Astrocyte of the hippocampus (primary cell): ENCODE measurements around the gene IRF7.
A peak's percentile ranks its signal among the peaks of the same experiment; 100 is the strongest.

Experiments
- DNase-seq: peaks from one replicate; pipeline ENCODE4 v3.0.0; 2011; ENCODE audit warnings: low read depth, low spot score

IRF7 gene

DNA sequence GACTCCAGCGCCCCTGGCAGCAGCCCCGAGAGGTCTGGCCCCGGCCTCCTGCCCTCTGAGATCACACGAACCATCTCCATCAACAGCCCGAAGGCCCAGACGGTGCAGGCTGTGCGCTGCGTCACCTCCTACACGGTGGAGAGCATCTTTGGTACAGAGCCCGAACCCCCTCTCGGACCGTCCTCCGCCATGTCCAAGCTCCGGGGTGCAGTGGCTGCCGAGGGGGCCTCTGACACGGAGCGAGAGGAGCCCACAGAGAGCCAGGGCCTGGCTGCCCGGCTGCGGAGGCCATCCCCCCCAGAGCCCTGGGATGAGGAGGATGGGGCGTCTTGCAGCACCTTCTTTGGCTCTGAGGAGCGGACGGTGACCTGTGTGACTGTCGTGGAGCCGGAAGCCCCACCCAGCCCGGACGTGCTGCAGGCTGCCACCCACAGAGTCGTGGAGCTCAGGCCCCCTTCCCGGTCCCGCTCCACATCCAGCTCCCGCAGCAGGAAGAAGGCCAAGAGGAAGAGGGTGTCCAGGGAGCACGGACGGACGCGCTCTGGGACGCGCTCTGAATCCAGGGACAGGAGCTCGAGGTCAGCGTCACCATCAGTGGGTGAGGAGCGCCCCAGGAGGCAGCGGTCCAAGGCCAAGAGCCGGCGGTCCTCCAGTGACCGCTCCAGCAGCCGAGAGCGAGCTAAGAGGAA lies 7.6 kb downstream of the IRF7 start:
- DNase-seq, result no peak

DNA sequence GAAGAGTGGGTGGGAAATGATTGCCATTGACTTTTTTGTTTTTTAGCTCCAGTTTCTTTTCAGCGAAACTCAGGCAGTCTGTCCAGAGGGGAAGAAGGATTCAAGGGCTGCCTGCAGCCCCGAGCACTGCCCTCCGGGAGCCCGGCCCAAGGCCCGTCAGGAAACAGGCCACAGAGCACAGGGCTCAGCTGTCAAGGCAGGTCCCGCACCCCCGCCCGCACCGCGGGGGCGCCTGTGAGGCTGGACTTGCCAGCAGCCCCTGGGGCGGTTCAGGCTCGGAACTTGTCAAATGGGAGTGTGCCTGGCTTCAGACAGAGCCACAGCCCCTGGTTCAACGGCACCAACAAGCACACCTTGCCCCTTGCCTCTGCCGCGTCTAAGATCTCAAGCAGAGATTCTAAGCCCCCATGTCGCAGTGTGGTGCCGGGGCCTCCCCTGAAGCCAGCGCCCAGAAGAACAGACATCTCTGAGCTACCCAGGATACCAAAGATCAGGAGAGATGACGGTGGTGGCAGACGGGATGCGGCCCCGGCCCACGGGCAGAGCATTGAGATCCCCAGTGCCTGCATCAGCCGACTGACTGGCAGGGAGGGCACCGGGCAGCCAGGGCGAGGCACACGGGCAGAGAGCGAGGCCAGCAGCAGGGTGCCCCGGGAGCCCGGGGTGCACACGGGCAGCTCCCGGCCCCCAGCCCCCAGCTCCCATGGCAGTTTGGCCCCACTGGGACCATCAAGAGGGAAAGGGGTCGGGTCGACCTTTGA lies 8.6 kb downstream of the IRF7 start:
- DNase-seq, result no peak

GRCh38 chr11:606245-606644 lies 9.5 kb downstream of the IRF7 start:
- DNase-seq, result peak; percentile 78

DNA sequence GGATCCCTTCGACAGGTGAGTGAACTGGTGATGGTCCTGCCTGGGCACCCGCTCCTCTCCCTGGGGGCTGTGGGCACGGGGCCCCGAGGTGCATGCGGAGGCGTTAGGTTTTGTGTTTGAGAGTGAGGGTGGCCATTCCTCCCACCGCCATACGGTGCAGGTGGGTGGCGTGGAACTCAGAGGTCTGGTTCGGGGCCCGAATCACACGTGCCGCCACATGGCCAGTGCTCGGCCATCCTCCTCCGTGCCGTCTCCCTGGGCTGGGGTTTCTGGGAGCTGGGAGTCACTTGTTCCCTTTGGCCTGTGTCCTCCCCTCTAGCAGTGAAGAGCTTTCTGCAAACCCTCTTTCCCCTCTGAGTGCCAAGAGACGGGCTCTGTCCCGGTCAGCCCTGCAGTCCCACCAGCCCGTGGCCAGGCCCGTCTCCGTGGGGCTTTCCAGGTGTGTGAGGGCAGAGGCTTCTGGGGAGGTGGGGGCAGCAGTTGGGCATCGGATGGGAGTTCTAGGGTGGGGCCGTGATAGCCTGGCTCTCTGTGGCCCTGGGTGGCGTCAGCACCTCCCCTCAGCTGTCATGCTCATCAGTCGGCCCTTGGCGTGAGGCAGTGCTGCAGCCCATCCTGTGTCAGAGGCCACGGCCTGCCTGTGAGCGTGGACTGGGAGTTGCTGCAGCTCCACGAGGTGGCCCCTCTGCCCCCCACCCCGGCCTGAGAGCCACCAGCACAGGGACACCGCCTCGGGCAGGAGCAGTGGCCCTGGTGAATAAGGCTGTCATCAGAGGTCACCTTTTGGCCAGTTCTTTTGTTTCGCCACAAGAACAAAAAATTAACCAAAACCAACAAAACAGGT lies 10.2 kb downstream of the IRF7 start:
- DNase-seq, result no peak

DNA sequence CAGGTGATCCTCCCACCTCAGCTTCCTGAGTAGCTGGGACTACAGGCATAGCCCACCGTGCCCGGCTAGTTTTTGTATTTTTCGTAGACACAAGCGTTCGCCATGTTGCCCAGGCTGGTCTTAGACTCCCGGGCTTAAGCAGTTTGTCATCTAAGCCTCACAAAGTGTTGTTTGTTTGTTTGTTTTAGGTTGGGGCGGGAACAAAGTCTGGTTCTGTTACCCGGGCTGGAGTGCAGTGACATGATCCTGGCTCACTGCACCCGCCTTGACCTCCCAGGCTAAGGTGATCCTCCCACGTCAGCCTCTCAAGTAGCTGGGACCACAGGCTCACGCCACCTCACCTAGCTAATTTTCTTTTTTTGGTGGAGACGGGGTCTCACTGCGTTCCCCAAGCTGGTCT lies 12.6 kb downstream of the IRF7 start:
- no peak for DNase-seq

DNA sequence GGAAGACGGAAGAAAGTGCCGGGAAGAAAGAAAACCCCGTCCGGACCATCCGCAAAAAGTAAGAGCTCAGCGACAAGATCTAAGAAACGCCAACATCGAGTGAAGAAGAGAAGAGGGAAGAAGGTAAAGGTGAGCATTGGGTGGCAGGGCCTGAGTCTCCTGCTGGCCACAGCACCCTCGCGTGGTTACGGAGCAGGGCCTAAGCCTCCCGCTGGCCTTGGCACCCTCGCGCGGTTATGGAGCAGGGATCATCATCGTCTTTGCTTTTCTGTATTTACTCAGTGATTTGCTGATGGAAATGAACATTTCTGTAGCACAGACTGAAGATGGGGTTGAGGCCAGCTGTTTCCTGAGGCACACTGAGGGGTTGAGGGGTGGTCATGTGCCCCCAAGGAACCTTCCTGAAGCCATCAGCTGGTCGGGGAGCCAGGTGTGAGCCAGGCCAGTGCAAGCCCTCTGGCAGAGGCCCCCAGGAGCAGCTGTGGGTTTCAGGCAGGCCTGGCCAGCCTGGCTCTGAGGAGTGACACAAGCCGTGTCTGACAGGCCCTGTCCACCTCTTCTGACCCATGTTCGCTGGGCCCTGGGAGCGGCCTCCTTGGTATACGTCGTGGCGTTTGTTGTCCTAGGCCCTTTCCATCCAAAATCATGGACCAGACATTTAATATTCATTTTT lies 14.0 kb downstream of the IRF7 start:
- no peak for DNase-seq

DNA sequence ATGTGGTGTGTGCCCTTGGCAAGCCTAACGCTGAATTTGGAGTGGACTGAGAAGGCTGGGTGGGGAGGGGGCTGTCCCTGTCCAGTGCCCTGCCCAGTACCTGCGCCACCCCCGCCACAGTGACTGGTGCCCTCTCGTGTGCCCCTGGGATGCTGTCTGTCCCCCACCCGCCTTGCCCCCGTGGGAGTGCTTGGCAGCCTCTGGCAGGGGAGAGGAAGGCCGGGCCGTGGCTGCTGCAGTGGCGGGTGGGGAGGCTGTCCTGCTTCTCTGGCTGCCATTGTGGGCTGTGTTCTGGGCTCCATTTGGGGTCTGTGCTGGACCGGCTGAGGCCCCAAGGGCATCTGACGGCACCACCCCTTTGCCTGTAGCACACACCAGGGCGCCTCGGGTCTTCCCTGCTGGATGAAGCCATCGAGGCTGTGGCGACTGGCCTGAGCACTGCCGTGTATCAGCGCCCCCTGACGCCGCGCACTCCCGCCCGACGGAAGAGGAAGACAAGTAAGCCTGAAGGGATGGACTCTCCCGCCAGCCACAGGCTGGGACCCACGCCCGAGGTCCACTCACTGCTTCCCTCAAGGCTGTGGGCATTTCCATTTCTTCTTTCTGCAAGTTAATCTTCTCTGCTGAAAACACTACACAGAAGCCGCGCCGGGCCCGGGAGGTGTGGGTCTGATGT lies 17.6 kb downstream of the IRF7 start:
- no peak for DNase-seq

DNA sequence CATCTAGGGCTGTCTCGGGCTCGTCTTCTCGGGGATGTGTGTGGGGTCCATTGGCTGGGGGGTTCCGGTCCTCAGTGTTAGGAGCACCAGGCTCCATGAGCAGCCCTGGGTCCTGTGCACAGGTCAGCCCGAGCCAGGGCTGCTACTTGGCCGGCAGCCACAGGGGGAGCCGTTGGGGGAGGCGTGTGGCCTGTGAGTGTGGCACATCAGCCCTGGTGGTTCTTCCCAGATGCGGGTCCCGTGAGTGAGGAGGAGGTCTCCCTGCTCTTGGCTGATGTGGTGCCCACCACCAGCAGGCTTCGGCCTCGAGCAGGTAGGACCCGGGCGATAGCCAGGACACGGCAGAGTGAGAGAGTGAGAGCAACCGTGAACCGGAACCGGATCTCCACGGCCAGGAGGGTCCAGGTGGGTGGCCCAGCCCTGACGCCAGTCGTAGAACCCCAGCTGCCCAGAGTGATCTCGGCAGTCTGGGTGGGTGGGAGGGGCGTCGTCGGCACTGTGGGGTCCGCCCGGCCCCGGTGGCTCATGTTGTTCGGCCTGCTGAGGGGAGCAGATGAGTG lies 18.5 kb downstream of the IRF7 start:
- no peak for DNase-seq

- no peak for DNase-seq
Observed at GRCh38 chr11:596374-596773, 19.4 kb downstream of the IRF7 start.

DNA sequence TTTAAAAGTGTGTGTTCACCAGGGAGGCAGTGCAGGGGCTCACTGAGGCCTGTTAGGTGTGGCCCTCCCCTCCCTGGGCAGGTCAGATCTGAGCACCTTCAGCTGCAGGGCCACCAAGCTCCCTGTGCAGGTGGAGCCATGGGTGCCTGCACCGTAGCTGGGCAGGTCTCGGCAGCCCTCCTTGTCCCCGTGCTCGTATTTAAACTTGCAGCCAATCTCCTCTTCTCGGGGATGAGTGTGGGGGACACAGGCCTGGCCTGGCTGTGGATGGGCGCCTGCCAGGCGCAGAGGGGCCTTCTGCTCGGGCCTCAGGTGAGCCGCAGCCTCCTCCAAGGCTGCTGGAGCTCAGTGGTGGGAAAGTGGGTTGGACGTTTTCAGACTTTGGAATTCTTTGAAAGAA lies 20.4 kb downstream of the IRF7 start:
- DNase-seq, result no peak

- no peak for DNase-seq
Observed at GRCh38 chr11:593347-593746, 22.4 kb downstream of the IRF7 start.

GRCh38 chr11:592918-593317 lies 22.8 kb downstream of the IRF7 start:
- no peak for DNase-seq

DNA sequence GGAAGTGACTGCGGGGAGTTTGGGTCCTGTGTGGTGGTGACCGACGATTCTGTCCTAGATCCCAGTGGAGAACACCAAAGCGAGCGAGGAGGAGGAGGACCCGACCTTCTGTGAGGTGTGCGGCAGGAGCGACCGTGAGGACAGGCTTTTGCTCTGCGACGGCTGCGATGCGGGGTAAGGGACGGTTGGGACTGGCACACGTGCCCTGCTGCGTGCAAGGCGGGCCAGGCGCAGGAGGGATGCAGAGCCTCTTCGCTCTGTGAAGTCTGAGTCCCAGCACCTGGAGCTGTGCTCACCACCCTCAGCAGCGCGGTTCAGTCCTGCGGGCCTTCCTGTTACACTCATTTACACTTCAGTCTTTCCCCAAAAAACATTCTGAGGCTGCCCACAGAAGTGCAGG lies 23.2 kb downstream of the IRF7 start:
- DNase-seq, result no peak

- DNase-seq, result no peak
Observed at GRCh38 chr11:590997-591396, 24.8 kb downstream of the IRF7 start.

DNA sequence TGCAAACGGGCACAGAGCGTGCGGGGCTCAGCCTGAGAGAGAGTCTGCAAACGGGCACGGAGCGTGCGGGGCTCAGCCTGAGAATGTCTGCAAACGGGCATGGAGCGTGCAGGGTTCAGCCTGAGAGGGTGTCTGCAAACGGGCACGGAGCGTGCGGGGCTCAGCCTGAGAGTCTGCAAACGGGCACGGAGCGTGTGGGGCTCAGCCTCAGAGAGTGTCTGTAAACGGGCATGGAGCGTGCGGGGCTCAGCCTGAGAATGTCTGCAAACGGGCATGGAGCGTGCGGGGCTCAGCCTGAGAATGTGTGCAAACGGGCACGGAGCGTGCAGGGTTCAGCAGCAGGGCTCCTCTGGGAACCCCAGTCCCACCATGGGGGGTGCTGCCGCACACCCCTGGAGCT lies 26.0 kb downstream of the IRF7 start:
- no peak for DNase-seq

DNA sequence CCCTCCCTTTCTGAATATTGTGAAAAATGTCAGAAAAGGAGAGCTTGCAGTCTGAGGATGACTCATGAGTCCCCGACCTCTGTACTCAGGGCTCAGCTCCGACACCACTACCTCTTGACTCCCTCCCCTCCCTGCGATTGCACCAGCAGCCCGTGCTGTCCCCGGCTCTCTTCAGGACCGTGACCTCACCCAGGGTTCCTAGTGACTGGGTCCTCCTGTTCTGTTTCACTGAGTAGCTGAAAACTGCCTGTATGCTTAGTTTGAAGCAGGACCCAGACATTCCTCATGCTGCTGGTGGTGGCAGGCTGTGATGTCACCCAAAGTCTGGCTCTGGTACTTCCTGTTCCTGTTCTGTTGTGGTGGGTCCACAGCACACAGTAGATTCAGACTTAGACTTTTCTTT lies 27.8 kb downstream of the IRF7 start:
- DNase-seq, result peak; percentile 66

DNA sequence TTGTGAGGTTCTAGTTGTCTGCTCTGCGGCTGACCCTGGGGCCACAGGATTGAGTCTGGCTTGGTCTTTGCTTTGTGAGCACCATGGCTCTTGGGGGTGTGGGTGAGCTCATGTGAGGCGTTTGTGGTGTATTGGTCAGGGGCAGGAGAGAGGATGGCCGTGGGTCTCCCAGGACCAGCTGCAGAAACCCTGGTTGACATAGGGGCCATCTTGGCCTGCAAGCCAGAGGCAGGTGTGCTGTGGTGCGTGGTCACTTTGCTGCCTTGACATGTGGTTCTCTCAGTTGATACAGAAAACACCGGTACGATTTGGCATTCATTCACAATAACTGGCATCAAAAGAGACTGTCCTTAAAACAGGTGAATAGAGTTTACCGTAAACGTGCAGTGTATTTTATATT lies 28.2 kb downstream of the IRF7 start:
- DNase-seq, result no peak

DNA sequence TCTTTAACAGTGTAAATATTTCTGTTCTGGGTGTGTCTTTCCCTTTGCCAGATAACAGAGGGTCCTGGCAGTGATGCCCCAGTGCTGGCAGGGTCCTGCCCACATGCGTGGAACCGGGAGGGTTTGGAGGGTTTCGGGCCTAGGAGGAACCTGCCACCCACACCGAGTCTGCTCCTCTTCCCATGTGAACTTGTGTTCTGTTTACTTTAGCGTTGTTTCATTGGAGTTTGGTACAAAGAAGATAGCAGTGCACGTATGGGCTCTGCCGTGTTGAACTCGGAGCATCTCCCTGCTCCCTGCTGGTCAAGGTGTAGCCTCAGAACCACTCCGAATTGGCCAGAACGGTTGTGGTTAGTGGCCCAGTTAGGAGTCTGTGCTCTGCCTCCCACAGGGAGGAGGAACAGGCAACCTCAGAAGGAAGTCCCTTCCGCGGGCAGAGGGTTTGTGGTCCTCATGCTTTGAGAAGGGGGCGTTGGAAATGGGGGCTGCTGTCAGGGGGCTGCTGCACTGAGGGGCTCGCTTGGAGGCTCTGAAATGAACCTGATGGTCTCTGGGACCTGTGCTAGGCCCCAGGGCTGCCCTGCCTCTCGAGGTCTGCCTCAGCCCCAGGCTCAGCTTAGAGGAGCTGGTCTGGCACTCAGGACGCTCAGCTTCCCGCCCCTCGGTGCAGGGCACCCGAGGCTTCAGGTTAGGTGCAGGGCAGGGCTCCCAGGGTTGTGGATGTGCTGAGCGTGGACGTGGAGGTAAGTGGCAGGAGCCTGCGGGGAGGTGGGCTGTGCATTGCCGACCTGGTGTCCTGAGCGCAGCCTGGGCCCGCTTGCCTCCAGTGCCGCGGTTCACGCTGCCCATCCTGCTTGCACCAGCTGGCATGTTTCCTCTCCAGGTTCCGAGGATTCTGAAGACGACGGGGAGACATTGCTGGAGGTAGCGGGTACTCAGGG lies 29.1 kb downstream of the IRF7 start:
- no peak for DNase-seq

DNA sequence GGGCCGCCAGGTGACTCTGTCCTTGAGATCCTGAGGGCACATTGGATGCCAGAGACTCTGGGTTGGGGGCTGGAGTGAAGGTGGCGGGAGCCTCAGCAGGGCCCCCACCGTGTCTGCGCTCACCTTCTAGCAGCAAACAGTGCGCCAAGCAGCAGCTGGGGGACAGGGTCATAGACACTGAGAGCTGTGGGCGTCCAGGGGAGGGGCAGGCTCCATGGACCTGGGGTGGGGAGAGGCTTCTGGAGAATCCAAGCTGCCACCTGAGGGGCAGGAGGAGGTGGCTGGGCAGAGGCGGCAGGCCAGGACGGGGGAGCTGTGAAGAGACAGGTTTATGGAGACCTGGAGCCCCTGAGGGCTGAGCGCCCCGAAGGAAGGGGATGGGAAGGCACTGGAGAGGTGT lies 31.5 kb downstream of the IRF7 start:
- DNase-seq, result no peak

DNA sequence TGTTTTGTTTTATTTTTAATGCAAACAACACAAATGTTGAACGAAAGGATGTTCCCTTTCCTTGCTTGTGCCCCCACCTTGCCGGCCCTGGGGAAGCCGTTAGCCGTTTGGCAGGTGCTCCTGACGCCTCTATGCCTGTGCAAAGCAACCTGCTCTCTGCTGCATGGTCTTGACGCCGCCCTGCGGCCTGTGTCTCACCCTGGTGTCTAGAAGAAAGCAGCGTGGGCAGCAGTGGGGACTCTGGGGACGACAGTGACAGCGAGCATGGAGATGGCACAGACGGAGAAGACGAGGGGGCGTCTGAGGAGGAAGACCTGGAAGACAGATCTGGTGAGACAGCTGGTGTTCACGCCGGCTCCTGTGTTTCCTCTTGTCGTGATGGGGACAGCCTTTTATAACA lies 34.0 kb downstream of the IRF7 start:
- DNase-seq, result no peak
